Ishikawa (cell line): Measurements from ENCODE around the gene HECTD4.

Experiments used
- EGR1 ChIP-seq: IDR thresholded peaks from 2 replicates; pipeline ENCODE4 v1.6.1; 2012
- TF ChIP-seq, protein P1 (sequence below): IDR thresholded peaks from 2 replicates; pipeline ENCODE4 v1.6.1; 2012; ENCODE audit warnings: low read depth, mild to moderate bottlenecking

DNA sequence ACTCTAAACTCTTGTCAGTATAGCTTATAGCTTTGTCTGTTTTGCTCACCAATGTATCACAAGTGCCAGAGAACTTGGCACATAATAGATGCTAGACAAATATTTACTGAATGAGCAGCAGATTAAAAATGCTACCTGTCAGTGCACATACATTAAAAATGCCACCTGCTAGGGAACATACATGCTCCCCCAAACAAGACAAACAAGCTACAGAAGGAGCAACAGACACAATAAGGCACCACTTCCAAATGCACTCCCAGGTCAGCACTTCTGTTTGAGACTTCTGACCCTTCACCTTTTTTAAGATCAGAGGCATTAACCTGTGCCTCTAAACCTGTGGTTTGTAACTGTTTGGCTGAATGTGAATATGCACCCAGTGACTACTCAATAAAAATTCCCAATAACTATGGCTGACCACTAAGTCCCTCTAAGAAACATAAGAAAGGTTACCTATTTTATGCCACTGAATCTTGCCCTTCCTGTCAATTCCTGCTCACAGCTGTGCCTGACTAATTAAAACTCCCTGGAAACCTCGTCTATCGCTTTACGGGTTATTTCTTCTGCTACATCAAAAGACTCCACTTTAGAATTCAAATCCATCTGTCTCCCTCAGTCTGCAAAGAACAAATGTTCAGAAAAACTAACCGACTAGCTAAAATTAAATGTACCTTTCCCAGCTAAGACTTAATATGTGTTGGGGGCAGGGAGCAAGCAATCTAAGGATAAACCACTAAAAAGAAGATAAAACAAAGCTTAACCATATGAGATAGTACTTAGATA is 41.0 kb downstream of the HECTD4 start:
- TF ChIP-seq, protein P1, sequence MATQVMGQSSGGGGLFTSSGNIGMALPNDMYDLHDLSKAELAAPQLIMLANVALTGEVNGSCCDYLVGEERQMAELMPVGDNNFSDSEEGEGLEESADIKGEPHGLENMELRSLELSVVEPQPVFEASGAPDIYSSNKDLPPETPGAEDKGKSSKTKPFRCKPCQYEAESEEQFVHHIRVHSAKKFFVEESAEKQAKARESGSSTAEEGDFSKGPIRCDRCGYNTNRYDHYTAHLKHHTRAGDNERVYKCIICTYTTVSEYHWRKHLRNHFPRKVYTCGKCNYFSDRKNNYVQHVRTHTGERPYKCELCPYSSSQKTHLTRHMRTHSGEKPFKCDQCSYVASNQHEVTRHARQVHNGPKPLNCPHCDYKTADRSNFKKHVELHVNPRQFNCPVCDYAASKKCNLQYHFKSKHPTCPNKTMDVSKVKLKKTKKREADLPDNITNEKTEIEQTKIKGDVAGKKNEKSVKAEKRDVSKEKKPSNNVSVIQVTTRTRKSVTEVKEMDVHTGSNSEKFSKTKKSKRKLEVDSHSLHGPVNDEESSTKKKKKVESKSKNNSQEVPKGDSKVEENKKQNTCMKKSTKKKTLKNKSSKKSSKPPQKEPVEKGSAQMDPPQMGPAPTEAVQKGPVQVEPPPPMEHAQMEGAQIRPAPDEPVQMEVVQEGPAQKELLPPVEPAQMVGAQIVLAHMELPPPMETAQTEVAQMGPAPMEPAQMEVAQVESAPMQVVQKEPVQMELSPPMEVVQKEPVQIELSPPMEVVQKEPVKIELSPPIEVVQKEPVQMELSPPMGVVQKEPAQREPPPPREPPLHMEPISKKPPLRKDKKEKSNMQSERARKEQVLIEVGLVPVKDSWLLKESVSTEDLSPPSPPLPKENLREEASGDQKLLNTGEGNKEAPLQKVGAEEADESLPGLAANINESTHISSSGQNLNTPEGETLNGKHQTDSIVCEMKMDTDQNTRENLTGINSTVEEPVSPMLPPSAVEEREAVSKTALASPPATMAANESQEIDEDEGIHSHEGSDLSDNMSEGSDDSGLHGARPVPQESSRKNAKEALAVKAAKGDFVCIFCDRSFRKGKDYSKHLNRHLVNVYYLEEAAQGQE = no peak
- TF ChIP-seq EGR1 = no peak
